CD4-positive, alpha-beta T cell (primary cell): Measurements from ENCODE around the gene DLX3. TPM values are rescaled to one million over a fixed set of nuclear protein-coding genes. Genes with fewer than 3 reads are reported as not detected.

Experiments
- ATAC-seq: fragments of 200-7000 bp; cut with Tn5 transposase; one replicate; pipeline ENCODE4 v1.10.0; 2022; ENCODE audit warnings: mild to moderate bottlenecking; ENCODE audit not compliant: poor library complexity
- CTCF ChIA-PET: fragments of 350-600 bp; sonication (Branson Sonifier 250); formaldehyde crosslinking; loops from one replicate; lab custom pipeline; 2021; ENCODE audit warnings: antibody characterized with exemption, inconsistent platforms; lab: Charles Lee
- POLR2A ChIA-PET: fragments of 350-600 bp; sonication (Branson Sonifier 250); formaldehyde crosslinking; loops from one replicate; lab custom pipeline; 2021; ENCODE audit warnings: antibody characterized with exemption, inconsistent platforms; lab: Charles Lee
- DNase-seq, 14 experiments: peaks; one replicate each; pipeline ENCODE4 v3.0.0-alpha.2; 2013 to 2020; ENCODE audit warnings: mixed read lengths in 2 of 14
- H3K27ac ChIP-seq, 2 donors: one replicate each; pipeline versions ENCODE4 v1.5.1 to v1.7.0; 2013; ENCODE audit warnings: low read length in 2 of 2, low read depth in 1 of 2, mild to moderate bottlenecking in 1 of 2
- H3K27me3 ChIP-seq, 2 experiments: 1 replicate in 1 of 2; 2 replicates in 1 of 2; pipeline versions ENCODE4 v1.6.1 to v1.7.0; 2013; ENCODE audit warnings: low read length in 2 of 2, control low read depth in 1 of 2, mild to moderate bottlenecking in 1 of 2, moderate library complexity in 1 of 2; ENCODE audit not compliant: insufficient read depth in 2 of 2, control insufficient read depth in 1 of 2
- H3K36me3 ChIP-seq: one replicate; pipeline ENCODE4 v1.6.1; 2013; ENCODE audit warnings: low read length, control low read depth; ENCODE audit not compliant: insufficient read depth
- H3K4me1 ChIP-seq: one replicate; pipeline ENCODE4 v1.6.1; 2013; ENCODE audit warnings: low read length, control low read depth; ENCODE audit not compliant: insufficient read depth
- H3K4me3 ChIP-seq: one replicate; pipeline ENCODE4 v1.5.1; 2013; ENCODE audit warnings: mild to moderate bottlenecking, low read length, moderate library complexity
- H3K9me3 ChIP-seq, 2 experiments: 1 replicate in 1 of 2; 2 replicates in 1 of 2; pipeline versions ENCODE4 v1.6.1 to v1.7.0; 2013; ENCODE audit warnings: low read length in 2 of 2, mild to moderate bottlenecking in 2 of 2, control low read depth in 1 of 2, moderate library complexity in 1 of 2; ENCODE audit not compliant: control insufficient read depth in 1 of 2, insufficient read depth in 1 of 2
- H3K27ac Mint-ChIP-seq: one replicate; pipeline ENCODE4 v1.8.0; 2020; ENCODE audit warnings: mixed read lengths
- H3K27me3 Mint-ChIP-seq: one replicate; pipeline ENCODE4 v1.8.0; 2021; ENCODE audit warnings: mixed read lengths
- H3K36me3 Mint-ChIP-seq: one replicate; pipeline ENCODE4 v1.8.0; 2021; ENCODE audit warnings: low read depth, mixed read lengths
- H3K4me1 Mint-ChIP-seq: one replicate; pipeline ENCODE4 v1.8.0; 2021; ENCODE audit warnings: low read depth, mixed read lengths
- H3K4me3 Mint-ChIP-seq: one replicate; pipeline ENCODE4 v1.8.0; 2020; ENCODE audit warnings: mild to moderate bottlenecking, mixed read lengths
- H3K9me3 Mint-ChIP-seq: one replicate; pipeline ENCODE4 v1.8.0; 2020; ENCODE audit warnings: mixed read lengths
- CTCF ChIP-seq: fragments of 200-600 bp; IDR thresholded peaks from one replicate; pipeline ENCODE4 v1.8.0; 2022; ENCODE audit warnings: antibody characterized with exemption, mild to moderate bottlenecking
- intact Hi-C, 2 experiments: fragments of 100-400 bp; cut with DNase I in 1 of 2; cut with micrococcal nuclease in 1 of 2; formaldehyde crosslinking; loops; one replicate each; pipeline versions ENCODE4 v1.15.1 to v1.9.0; 2023 to 2025; cut with DNase I, micrococcal nuclease
- total RNA-seq, 174 experiments: library from RNA in 2 of 174; stranded (reverse) in 2 of 174; gene quantifications; one replicate each; pipeline ENCODE4 v1.2.3 and lab custom pipeline; 2021 to 2026

Gene DLX3
- total RNA-seq, 2 experiments from 2014 or later = not detected

- Histone ChIP-seq H3K9me3 (peaks cover 0 to 44% of the 10 kb centered on the region in 2 experiments), H3K27me3 (peaks cover 75 to 82% of the 10 kb centered on the region in 2 experiments), H3K4me3 (peak within 1 kb of the TSS; percentile 66), H3K4me1 (peaks cover 59% of the 10 kb centered on the region), H3K27ac (no peak within 1 kb of the TSS), H3K36me3 (no peaks in the 10 kb centered on the region)
- no peak for TF ChIP-seq CTCF
- peaks cover 89% of the 10 kb centered on the region for H3K27me3 Mint-ChIP-seq
- no peaks in the 10 kb centered on the region for H3K9me3 Mint-ChIP-seq
- peak within 1 kb of the TSS; percentile 25 for H3K27ac Mint-ChIP-seq
- ChIA-PET CTCF (no interaction called here), POLR2A (no interaction called here)
- ATAC-seq = no peak
- DNase-seq = peak in 4 of 14 experiments; percentile 26 to 60 (median 45)
- H3K4me1 Mint-ChIP-seq = peaks cover 66% of the 10 kb centered on the region
- H3K4me3 Mint-ChIP-seq = peak within 1 kb of the TSS; percentile 89
- no peaks in the 10 kb centered on the region for H3K36me3 Mint-ChIP-seq
- intact Hi-C loops = no loop called here
These were observed 25.8 kb downstream of the DLX3 start, which contains the start of gene DLX4 for GRCh38 chr17:49969134-49969759. DLX4 (plus strand) TSS chr17:49969190; CDS start chr17:49969469, 279 bp downstream.

- TF ChIP-seq CTCF = no peak
- intact Hi-C loops = no loop called here
- H3K27me3 ChIP-seq = peaks cover 75 to 82% of the 10 kb centered on the region in 2 experiments
- peaks cover 73% of the 10 kb centered on the region for H3K4me1 Mint-ChIP-seq
- H3K4me3 Mint-ChIP-seq = peak overlapping the region; percentile 89
- H3K9me3 ChIP-seq = peaks cover 0 to 50% of the 10 kb centered on the region in 2 experiments
- ATAC-seq (peak; percentile 75), DNase-seq (peak; percentile 40 to 85 (median 62))
- H3K36me3 ChIP-seq = no peaks in the 10 kb centered on the region
- H3K27ac Mint-ChIP-seq = peak overlapping the region; percentile 25
- POLR2A ChIA-PET = interaction anchor here (1.0 kb wide), 1 partner anchor 28 kb away, joined by 3 read pairs; no protein-coding TSS in a partner anchor
- CTCF ChIA-PET = no interaction called here
- H3K36me3 Mint-ChIP-seq = no peaks in the 10 kb centered on the region
- H3K27me3 Mint-ChIP-seq = peaks cover 89% of the 10 kb centered on the region
- peaks cover 66% of the 10 kb centered on the region for H3K4me1 ChIP-seq
- H3K27ac ChIP-seq = no peak overlapping the region
- peak overlapping the region; percentile 66 for H3K4me3 ChIP-seq
- no peaks in the 10 kb centered on the region for H3K9me3 Mint-ChIP-seq
These were observed 26.5 kb downstream of the DLX3 start for GRCh38 chr17:49968405-49969133.

- no peak for TF ChIP-seq CTCF
- no peak for DNase-seq
- no peak for ATAC-seq
- Histone ChIP-seq H3K4me1 (peaks cover 68% of the 10 kb centered on the region), H3K4me3 (peak overlapping the region; percentile 66), H3K36me3 (no peaks in the 10 kb centered on the region), H3K27me3 (peaks cover 75 to 82% of the 10 kb centered on the region in 2 experiments), H3K27ac (no peak overlapping the region), H3K9me3 (peaks cover 0 to 54% of the 10 kb centered on the region in 2 experiments)
- ChIA-PET CTCF (no interaction called here), POLR2A (interaction anchor here (1.0 kb wide), 1 partner anchor 29 kb away, joined by 3 read pairs; no protein-coding TSS in a partner anchor)
- intact Hi-C loops = no loop called here
- no peaks in the 10 kb centered on the region for H3K9me3 Mint-ChIP-seq
- H3K36me3 Mint-ChIP-seq = no peaks in the 10 kb centered on the region
- H3K4me3 Mint-ChIP-seq = peak overlapping the region; percentile 80
- H3K27me3 Mint-ChIP-seq = peaks cover 89% of the 10 kb centered on the region
- H3K4me1 Mint-ChIP-seq = peaks cover 71% of the 10 kb centered on the region
- peak overlapping the region; percentile 25 for H3K27ac Mint-ChIP-seq
These were observed 27.2 kb downstream of the DLX3 start for GRCh38 chr17:49967621-49968404.
